ENCODE data around the gene SH3GL2. TPM values are rescaled to one million over a fixed set of nuclear protein-coding genes. Genes with fewer than 3 reads are reported as not detected.

Gene SH3GL2
- total and polyA plus RNA-seq, 2 donors (not counting 3 experiments of a cell fraction or from before 2014, with no cell fraction given): 0.12 TPM; not detected in 1

GRCh38 chr9:17614903-17615302, 36.0 kb downstream of the SH3GL2 start:
- BruUV-seq (replicated peaks): no TSS peak
- DNase-seq (ENCODE audit: low read depth, low spot score) (no peak), FAIRE-seq (no peak)
- Histone ChIP-seq H3K27ac (ENCODE audit: insufficient read depth, low read depth, low read length) (no peak overlapping the region), H3K4me3 (replicated peaks in 1 of 3; ENCODE audit: insufficient read depth in 1 of 3, low read depth in 1 of 3, low read length in 3 of 3) (no peak overlapping the region), H3K4me1 (ENCODE audit: control insufficient read depth, extremely low read depth, insufficient read depth, low read length) (no peaks in the 10 kb centered on the region), H4K20me1 (replicated peaks; ENCODE audit: control insufficient read depth, extremely low read depth, insufficient read depth, low read length) (no peaks in the 10 kb centered on the region), H3K9me3 (replicated peaks; ENCODE audit: control insufficient read depth, insufficient read depth, low read length) (no peaks in the 10 kb centered on the region), H3K4me2 (ENCODE audit: insufficient read depth, low read length) (no peak overlapping the region), H3K9me1 (replicated peaks; ENCODE audit: control insufficient read depth, extremely low read depth, insufficient read depth, low read length) (no peaks in the 10 kb centered on the region), H3K9ac (replicated peaks; ENCODE audit: extremely low read depth, insufficient read depth, low read length) (no peak overlapping the region), H3K79me2 (ENCODE audit: control insufficient read depth, insufficient read depth, low read length) (no peaks in the 10 kb centered on the region), H3K36me3 (ENCODE audit: control insufficient read depth in 2 of 2, extremely low read depth in 1 of 2, insufficient read depth in 2 of 2, low read length in 2 of 2) (no peaks in the 10 kb centered on the region), H2AFZ (ENCODE audit: low read depth, low read length) (no peak overlapping the region), H3K27me3 (ENCODE audit: control insufficient read depth in 2 of 2, insufficient read depth in 2 of 2, low read length in 2 of 2) (no peaks in the 10 kb centered on the region)
- no peak for TF ChIP-seq MAX (IDR thresholded peaks at IDR 0.05; ENCODE audit: insufficient read depth, insufficient read length)
- TF ChIP-seq GATA2 (IDR thresholded peaks at IDR 0.05; ENCODE audit: insufficient read depth, insufficient read length, low read depth, low read length): no peak
- TF ChIP-seq EZH2 (IDR thresholded peaks at IDR 0.05; ENCODE audit: borderline replicate concordance, low read depth, low read length, severe bottlenecking): no peak
- TF ChIP-seq JUN (IDR thresholded peaks at IDR 0.05; ENCODE audit: borderline replicate concordance, insufficient read depth, insufficient read length, low read depth): no peak
- no peak for TF ChIP-seq POLR2A (IDR thresholded peaks at IDR 0.05; ENCODE audit: low read depth, low read length)
- no peak for TF ChIP-seq CTCF (IDR thresholded peaks at IDR 0.05; ENCODE audit: extremely low read depth in 1 of 2, insufficient read depth in 1 of 2, low read depth in 1 of 2, low read length in 2 of 2)
- intact Hi-C loops (cut with micrococcal nuclease) (no loop called here), dilution Hi-C loops (cut with MboI; ENCODE audit: extremely low pct_ligation_motif_present, low sequenced_read_pairs) (no loop called here)
- CTCF ChIA-PET: no interaction called here
- POLR2A ChIA-PET: no interaction called here

DNA sequence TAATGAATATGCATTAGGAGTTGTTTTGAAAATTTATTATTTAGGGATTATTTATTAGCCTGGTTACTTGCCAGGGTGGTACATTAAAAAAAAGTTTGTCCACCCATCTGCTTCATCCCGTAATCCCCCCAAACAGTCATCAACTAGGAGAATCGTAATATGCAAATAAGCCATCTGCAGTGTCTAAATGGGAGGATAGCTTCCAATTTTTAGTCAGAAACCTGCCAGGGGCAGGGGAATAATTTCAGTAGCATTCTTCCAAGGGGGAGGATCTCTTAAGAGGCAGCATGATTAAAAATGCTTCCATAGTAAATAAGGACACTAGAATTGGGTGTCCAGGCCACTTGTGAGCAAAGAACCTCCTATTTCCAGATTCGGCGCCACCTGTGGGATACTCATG, 43.3 kb downstream of the SH3GL2 start:
- Histone ChIP-seq H3K4me3 (replicated peaks in 1 of 3; ENCODE audit: insufficient read depth in 1 of 3, low read depth in 1 of 3, low read length in 3 of 3) (no peak overlapping the region), H4K20me1 (replicated peaks; ENCODE audit: control insufficient read depth, extremely low read depth, insufficient read depth, low read length) (no peaks in the 10 kb centered on the region), H3K4me2 (ENCODE audit: insufficient read depth, low read length) (no peak overlapping the region), H3K9me1 (replicated peaks; ENCODE audit: control insufficient read depth, extremely low read depth, insufficient read depth, low read length) (no peaks in the 10 kb centered on the region), H3K79me2 (ENCODE audit: control insufficient read depth, insufficient read depth, low read length) (no peaks in the 10 kb centered on the region), H3K9ac (replicated peaks; ENCODE audit: extremely low read depth, insufficient read depth, low read length) (no peak overlapping the region), H3K27ac (ENCODE audit: insufficient read depth, low read depth, low read length) (no peak overlapping the region), H3K27me3 (ENCODE audit: control insufficient read depth in 2 of 2, insufficient read depth in 2 of 2, low read length in 2 of 2) (no peaks in the 10 kb centered on the region), H3K9me3 (replicated peaks; ENCODE audit: control insufficient read depth, insufficient read depth, low read length) (no peaks in the 10 kb centered on the region), H3K36me3 (ENCODE audit: control insufficient read depth in 2 of 2, extremely low read depth in 1 of 2, insufficient read depth in 2 of 2, low read length in 2 of 2) (no peaks in the 10 kb centered on the region), H3K4me1 (ENCODE audit: control insufficient read depth, extremely low read depth, insufficient read depth, low read length) (no peaks in the 10 kb centered on the region), H2AFZ (ENCODE audit: low read depth, low read length) (no peak overlapping the region)
- dilution Hi-C loops (cut with MboI; ENCODE audit: extremely low pct_ligation_motif_present, low sequenced_read_pairs) (no loop called here), intact Hi-C loops (cut with micrococcal nuclease) (no loop called here)
- FAIRE-seq (no peak), DNase-seq (ENCODE audit: low read depth, low spot score) (no peak)
- CTCF ChIA-PET: no interaction called here
- POLR2A ChIA-PET: no interaction called here
- BruUV-seq (replicated peaks): no TSS peak
- TF ChIP-seq GATA2 (IDR thresholded peaks at IDR 0.05; ENCODE audit: insufficient read depth, insufficient read length, low read depth, low read length): no peak
- no peak for TF ChIP-seq CTCF (IDR thresholded peaks at IDR 0.05; ENCODE audit: extremely low read depth in 1 of 2, insufficient read depth in 1 of 2, low read depth in 1 of 2, low read length in 2 of 2)
- no peak for TF ChIP-seq JUN (IDR thresholded peaks at IDR 0.05; ENCODE audit: borderline replicate concordance, insufficient read depth, insufficient read length, low read depth)
- no peak for TF ChIP-seq EZH2 (IDR thresholded peaks at IDR 0.05; ENCODE audit: borderline replicate concordance, low read depth, low read length, severe bottlenecking)
- TF ChIP-seq MYC (IDR thresholded peaks at IDR 0.05; ENCODE audit: low read depth, low read length): no peak
